HG03565 (cell line): ENCODE data around the gene IGFL4.

Experiments used
- ATAC-seq: cut with Tn5 transposase; IDR thresholded peaks from one replicate; pipeline ENCODE4 v1.9.1; 2021; ENCODE audit warnings: mild to moderate bottlenecking, moderate library complexity; ENCODE audit not compliant: unreplicated experiment

The IGFL4 gene

DNA sequence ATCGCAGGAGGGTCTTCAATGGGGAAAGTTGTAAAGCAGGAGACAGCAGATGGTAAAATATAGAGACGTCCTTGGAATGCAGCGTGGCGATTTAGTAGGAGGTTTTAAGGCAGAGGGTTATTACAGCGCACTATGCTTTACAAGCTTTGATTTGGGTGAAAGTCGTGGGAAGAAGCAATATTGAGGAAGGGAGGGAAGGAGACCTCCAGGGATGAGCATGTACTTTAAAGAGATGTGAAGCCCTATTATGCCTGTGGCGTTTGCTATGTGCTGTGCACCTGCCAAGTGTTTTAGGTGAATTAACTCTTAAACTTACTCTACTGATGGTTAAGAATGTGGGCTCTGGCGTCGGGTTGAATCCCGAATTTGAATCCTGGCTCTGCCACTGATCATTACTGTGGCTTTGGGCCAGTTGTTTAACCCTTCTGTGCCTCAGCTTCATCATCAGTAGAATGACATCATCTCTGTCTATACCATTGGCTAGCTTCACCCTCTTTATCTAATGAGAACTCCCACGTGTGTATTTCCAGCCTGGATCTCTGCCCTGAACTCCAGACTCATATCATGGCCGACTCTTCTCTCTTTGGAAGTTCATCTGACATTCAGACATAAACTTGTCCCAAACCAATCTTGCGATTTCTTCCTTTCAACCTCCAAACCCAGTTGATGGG lies 45.0 kb downstream of the IGFL4 start:
- ATAC-seq, result no peak

- peak; percentile 91 for ATAC-seq
Measured at GRCh38 chr19:45994998-45995714, 45.6 kb downstream of the IGFL4 start, which contains the start of gene CCDC61. CCDC61 (plus strand) TSS chr19:45995467; CDS start chr19:46003019, 7,552 bp downstream.

DNA sequence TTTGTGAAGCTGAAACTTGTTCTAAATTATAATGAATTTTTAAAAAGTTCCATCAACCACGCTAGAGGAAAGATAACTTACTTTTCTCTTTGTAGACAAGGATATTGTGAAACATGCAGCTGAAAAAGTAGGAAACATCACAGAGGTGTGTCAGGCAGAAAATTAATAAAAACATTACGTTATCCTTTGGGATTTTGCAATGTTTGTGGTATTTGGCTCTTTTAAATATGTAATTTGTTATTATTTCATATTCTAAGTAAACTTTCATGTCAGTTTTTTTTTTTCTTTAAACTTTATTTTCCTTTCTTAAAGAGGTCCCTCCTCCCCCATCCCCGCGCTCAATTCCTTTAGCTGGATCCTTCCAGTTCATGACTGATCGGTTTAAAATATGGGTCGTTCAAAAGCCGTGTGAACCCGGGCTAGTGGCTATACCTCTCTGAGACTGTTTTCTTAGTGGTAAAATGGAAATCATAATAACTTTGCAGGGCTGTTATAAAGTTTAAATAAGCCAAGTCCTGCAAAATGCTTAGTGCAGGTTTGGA lies 46.3 kb downstream of the IGFL4 start:
- no peak for ATAC-seq

DNA sequence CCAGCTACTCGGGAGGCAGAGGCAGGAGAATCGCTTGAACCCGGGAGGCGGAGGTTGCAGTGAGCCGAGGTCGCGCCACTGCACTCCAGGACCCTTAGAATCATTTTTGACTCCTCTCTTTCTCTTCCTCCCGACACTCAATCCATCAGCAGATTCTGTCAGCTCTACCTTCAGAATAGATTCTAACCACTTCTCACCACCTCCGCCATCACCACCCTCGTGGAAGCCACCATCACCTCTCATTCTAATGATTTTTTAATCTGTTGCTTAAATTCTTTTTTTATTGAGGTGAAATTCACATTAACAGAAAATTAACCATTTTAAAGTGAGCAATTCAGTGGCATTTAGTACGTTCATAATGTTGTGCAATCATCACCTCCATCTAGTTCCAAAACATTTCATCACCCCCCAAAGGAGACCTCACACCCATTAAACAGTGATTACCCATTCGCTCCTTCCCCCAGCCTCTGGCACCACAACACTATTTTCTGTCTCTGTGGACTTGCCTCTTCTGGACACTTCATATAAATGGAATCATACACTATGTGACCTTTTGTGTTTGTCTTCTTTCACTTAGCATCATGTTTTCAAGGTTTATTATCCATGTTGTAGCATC lies 50.6 kb downstream of the IGFL4 start:
- ATAC-seq, result no peak
